Subcutaneous adipose tissue (tissue), 4 donors: ENCODE measurements around the gene BTG2. TPM values are rescaled to one million over a fixed set of nuclear protein-coding genes. Genes with fewer than 3 reads are reported as not detected.

Experiments
- total RNA-seq, 4 donors: library from RNA; depleted of rRNA; stranded (reverse); fragments of >200 nt; gene quantifications; one replicate each; pipeline ENCODE4 v1.1.0, GENCODE V29; 2016
- TF ChIP-seq, protein P1 (sequence below): fragments of 450-650 bp; IDR thresholded peaks from one replicate; pipeline ENCODE4 v1.5.1; 2016; ENCODE audit warnings: low read depth, mild to moderate bottlenecking, control low read depth, antibody characterized with exemption, moderate library complexity

Gene BTG2
- 100 to 1,000 TPM in 1 of 4 donors, 10 to 100 TPM in 3; 68.5 to 121 (median 80.4) TPM for total RNA-seq

DNA sequence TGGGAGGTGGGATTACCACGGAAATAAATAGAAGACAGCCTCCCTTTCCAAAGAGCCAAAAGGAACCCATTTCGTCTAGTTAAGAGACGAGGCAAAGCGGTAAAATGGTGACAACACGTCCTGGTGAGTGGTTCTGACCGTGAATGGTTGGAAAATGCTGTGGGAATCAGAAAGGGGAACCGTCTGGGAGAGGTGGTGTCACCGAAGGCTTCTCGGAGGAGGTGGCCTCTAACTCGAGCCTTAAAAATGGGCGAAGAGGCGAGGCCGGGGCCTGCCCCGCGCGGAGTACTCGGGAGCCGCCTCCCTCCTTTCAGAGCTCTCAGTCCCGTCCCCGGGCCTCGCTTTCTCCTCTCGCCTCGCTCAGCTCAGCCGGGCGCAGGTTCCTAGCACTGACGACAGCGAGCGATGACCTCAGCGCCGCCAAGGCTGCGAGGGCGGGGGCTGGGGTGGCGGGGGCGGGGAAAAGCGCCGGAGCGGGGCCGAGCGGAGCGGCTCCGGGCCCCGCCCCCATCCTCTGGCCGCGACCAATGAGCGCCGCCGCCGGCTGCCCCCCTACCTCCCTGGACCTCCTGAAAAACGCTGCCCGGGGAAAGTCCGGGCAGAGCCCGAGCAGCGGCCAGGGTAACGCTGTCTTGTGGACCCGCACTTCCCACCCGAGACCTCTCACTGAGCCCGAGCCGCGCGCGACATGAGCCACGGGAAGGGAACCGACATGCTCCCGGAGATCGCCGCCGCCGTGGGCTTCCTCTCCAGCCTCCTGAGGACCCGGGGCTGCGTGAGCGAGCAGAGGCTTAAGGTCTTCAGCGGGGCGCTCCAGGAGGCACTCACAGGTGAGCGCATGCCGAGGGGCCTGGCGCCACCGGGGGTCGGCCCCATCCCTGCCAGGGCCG is at the start of gene BTG2:
TSS of gene BTG2 (plus strand) at position 601 of the 890 bp plus-strand sequence. CDS start at position 689, 88 bp downstream.
- TF ChIP-seq, protein P1, sequence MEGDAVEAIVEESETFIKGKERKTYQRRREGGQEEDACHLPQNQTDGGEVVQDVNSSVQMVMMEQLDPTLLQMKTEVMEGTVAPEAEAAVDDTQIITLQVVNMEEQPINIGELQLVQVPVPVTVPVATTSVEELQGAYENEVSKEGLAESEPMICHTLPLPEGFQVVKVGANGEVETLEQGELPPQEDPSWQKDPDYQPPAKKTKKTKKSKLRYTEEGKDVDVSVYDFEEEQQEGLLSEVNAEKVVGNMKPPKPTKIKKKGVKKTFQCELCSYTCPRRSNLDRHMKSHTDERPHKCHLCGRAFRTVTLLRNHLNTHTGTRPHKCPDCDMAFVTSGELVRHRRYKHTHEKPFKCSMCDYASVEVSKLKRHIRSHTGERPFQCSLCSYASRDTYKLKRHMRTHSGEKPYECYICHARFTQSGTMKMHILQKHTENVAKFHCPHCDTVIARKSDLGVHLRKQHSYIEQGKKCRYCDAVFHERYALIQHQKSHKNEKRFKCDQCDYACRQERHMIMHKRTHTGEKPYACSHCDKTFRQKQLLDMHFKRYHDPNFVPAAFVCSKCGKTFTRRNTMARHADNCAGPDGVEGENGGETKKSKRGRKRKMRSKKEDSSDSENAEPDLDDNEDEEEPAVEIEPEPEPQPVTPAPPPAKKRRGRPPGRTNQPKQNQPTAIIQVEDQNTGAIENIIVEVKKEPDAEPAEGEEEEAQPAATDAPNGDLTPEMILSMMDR = no peak

- TF ChIP-seq, protein P1 = no peak
Measured at GRCh38 chr1:203263496-203263895, 41.8 kb upstream of the BTG2 start.

DNA sequence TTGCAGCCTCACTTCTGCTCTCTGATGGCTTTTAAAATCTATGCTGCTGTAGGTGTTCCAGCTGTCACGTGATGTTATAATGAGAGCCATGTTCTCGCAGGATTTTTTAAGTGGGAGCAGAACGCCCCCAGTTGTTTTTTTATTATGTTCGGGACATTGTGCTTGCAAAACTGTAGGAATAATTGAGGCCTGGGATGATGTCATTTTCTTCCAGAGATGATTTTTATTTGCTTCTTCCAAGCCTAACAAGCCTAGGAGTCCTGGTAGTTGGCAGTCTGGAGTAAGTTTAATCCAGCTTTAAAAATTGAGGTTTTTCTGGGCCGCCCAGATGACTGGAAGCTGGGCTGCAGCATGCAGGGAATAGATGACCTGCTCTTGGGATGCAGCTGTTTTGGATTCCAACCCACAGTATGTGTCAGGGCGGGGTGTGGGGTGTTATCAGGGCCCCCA is 41.2 kb upstream of the BTG2 start:
- TF ChIP-seq, protein P1 = no peak

DNA sequence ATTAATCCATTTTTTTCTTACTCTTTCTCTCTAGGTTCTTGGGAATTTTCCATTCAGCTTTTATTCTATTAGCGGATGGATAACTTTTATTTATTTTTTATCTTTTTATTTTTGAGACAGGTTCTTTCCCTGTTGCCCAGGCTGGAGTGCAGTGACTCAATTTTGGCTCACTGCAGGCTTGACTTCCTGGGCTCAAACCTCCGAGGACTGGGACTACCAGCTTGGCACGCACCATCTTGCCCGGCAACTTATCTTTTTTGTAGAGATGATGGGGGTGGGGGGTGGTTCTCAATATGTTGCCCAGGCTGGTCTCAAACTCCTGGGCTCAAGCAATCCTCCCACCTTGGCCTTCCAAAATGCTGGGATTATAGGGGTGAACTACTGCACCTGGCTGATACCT is 39.8 kb upstream of the BTG2 start:
- TF ChIP-seq, protein P1 = no peak

DNA sequence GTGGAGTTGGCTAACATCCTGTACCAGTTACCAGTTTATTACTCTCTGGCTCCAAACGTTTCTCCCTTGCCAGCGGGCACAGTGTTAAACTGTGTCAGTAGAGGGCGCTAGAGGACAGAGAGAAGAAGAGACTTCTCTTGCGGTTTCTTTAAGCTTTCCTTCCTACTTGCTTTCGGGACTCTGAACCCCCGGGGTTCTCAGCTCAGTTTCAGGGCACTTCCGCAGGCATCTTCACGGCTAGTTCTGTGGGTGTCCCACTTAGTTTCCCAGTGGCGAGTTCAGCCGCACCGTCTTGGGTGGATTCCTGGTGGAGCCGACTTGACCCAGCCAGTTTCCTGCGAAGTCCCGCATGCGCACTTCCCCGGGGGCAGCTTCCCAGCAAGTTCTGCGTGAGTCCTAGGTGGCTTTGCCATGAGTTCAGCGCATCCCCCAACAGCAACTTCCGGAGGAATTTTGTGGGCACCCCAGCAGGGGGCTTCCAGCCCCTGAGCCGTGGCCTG is 37.9 kb upstream of the BTG2 start:
- TF ChIP-seq, protein P1 = no peak

DNA sequence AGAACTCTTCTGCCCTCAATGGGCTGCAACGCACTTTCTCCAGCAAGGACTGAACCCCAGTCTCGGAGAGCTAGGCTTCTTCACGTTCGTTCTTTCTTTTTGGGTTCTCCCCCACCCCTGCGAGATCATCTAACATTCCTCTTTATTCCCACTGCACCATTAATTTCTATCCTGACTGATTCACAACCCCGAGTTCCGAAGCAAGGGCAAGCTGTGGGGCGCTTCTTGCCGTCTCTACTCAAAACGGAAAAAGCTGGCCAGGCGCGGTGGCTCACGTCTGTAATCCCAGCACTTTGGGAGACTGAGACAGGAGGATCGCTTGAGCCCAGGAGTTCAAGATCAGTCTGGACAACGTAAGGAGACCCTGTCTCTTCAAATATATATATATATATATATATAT is 37.4 kb upstream of the BTG2 start:
- TF ChIP-seq, protein P1 = no peak

GRCh38 chr1:203268901-203269653 is 36.2 kb upstream of the BTG2 start:
- TF ChIP-seq, protein P1 = no peak
